CD4-positive, alpha-beta memory T cell (primary cell): ENCODE results near the gene TMEM41A. TPM values are rescaled to one million over a fixed set of nuclear protein-coding genes. Genes with fewer than 3 reads are reported as not detected.

Experiments used
- CTCF ChIA-PET: fragments of 350-600 bp; sonication (Branson Sonifier 250); formaldehyde crosslinking; loops from one replicate; lab custom pipeline; 2021; ENCODE audit warnings: inconsistent platforms; ENCODE audit not compliant: partially characterized antibody; lab: Charles Lee
- POLR2A ChIA-PET: fragments of 350-600 bp; sonication (Branson Sonifier 250); formaldehyde crosslinking; loops from one replicate; lab custom pipeline; 2021; ENCODE audit not compliant: partially characterized antibody; lab: Charles Lee
- DNase-seq, 5 donors: peaks; one replicate each; pipeline versions ENCODE4 v3.0.0 to v3.0.0-alpha.2; 2020 to 2022; ENCODE audit warnings: mixed read lengths in 1 of 5
- H3K27ac ChIP-seq: one replicate; pipeline ENCODE4 v1.7.0; 2013; ENCODE audit warnings: low read depth, low read length
- H3K27me3 ChIP-seq: 2 replicates; pipeline ENCODE4 v1.7.0; 2013; ENCODE audit warnings: mild to moderate bottlenecking, low read length, moderate library complexity; ENCODE audit not compliant: insufficient read depth
- H3K36me3 ChIP-seq: 2 replicates; pipeline ENCODE4 v1.7.0; 2013; ENCODE audit warnings: mild to moderate bottlenecking, low read length, moderate library complexity; ENCODE audit not compliant: insufficient read depth
- H3K4me1 ChIP-seq: 2 replicates; pipeline ENCODE4 v1.7.0; 2013; ENCODE audit warnings: mild to moderate bottlenecking, low read length, moderate library complexity; ENCODE audit not compliant: insufficient read depth
- H3K4me3 ChIP-seq, 2 donors: one replicate each; pipeline ENCODE4 v1.7.0; 2013; ENCODE audit warnings: low read length in 2 of 2, mild to moderate bottlenecking in 1 of 2
- H3K9me3 ChIP-seq, 2 donors: one replicate each; pipeline ENCODE4 v1.7.0; 2013; ENCODE audit warnings: low read length in 2 of 2, control low read depth in 1 of 2; ENCODE audit not compliant: control insufficient read depth in 1 of 2
- H3K27ac Mint-ChIP-seq, 7 donors: one replicate each; pipeline ENCODE4 v1.8.0; 2020 to 2021; ENCODE audit warnings: mixed read lengths in 7 of 7, mild to moderate bottlenecking in 6 of 7, inconsistent platforms in 3 of 7, moderate library complexity in 3 of 7
- H3K27me3 Mint-ChIP-seq, 2 donors: one replicate each; pipeline ENCODE4 v1.8.0; 2020 to 2021; ENCODE audit warnings: mixed read lengths in 2 of 2
- H3K36me3 Mint-ChIP-seq, 2 donors: one replicate each; pipeline ENCODE4 v1.8.0; 2020 to 2021; ENCODE audit warnings: mixed read lengths in 2 of 2, inconsistent platforms in 1 of 2, mild to moderate bottlenecking in 1 of 2
- H3K4me1 Mint-ChIP-seq, 4 donors: one replicate each; pipeline ENCODE4 v1.8.0; 2020 to 2021; ENCODE audit warnings: mixed read lengths in 4 of 4, mild to moderate bottlenecking in 1 of 4
- H3K4me3 Mint-ChIP-seq, 8 donors: one replicate each; pipeline ENCODE4 v1.8.0; 2020 to 2021; ENCODE audit warnings: mixed read lengths in 8 of 8, mild to moderate bottlenecking in 7 of 8, moderate library complexity in 6 of 8, inconsistent platforms in 3 of 8
- H3K9me3 Mint-ChIP-seq, 8 donors: one replicate each; pipeline ENCODE4 v1.8.0; 2020 to 2021; ENCODE audit warnings: mixed read lengths in 8 of 8, mild to moderate bottlenecking in 5 of 8, inconsistent platforms in 3 of 8, moderate library complexity in 1 of 8
- intact Hi-C: fragments of 100-400 bp; cut with micrococcal nuclease; formaldehyde crosslinking; loops from one replicate; pipeline ENCODE4 v1.15.1; 2023
- polyA plus RNA-seq, 2 donors: library from polyadenylated mRNA; unstranded; fragments of 300-500 nt; fragmentation: Illumina TruSeq; gene quantifications; one replicate each; pipeline ENCODE4 v1.2.3, GENCODE V29; 2021
- total RNA-seq, 2 experiments: library from RNA; stranded (reverse); gene quantifications; one replicate each; pipeline ENCODE4 v1.2.3, GENCODE V29; 2021

The TMEM41A gene
- total and polyA plus RNA-seq, 4 experiments from 2014 or later = 22.2 to 28.0 (median 25.0) TPM

- no peak for DNase-seq
- ChIA-PET POLR2A (no interaction called here), CTCF (no interaction called here)
- H3K36me3 ChIP-seq = no peaks in the 10 kb centered on the region
- H3K4me1 ChIP-seq = no peaks in the 10 kb centered on the region
- intact Hi-C loops = no loop called here
- H3K4me3 ChIP-seq = no peak overlapping the region
- no peaks in the 10 kb centered on the region for H3K27me3 ChIP-seq
- H3K27ac Mint-ChIP-seq = no peak overlapping the region
- no peaks in the 10 kb centered on the region for H3K9me3 Mint-ChIP-seq
- no peak overlapping the region for H3K4me3 Mint-ChIP-seq
- H3K36me3 Mint-ChIP-seq = no peaks in the 10 kb centered on the region
- no peaks in the 10 kb centered on the region for H3K9me3 ChIP-seq
- H3K4me1 Mint-ChIP-seq = no peaks in the 10 kb centered on the region
- peaks cover 5 to 9% of the 10 kb centered on the region in 2 donors for H3K27me3 Mint-ChIP-seq
- no peak overlapping the region for H3K27ac ChIP-seq
Observed at GRCh38 chr3:185528532-185528931, 29.7 kb upstream of the TMEM41A start.

- Mint-ChIP-seq H3K27me3 (peaks cover 5 to 10% of the 10 kb centered on the region in 2 donors), H3K9me3 (no peaks in the 10 kb centered on the region), H3K4me1 (no peaks in the 10 kb centered on the region), H3K27ac (no peak overlapping the region), H3K36me3 (no peaks in the 10 kb centered on the region), H3K4me3 (no peak overlapping the region)
- POLR2A ChIA-PET = no interaction called here
- CTCF ChIA-PET = no interaction called here
- Histone ChIP-seq H3K4me1 (no peaks in the 10 kb centered on the region), H3K4me3 (no peak overlapping the region), H3K27me3 (no peaks in the 10 kb centered on the region), H3K27ac (no peak overlapping the region), H3K36me3 (no peaks in the 10 kb centered on the region), H3K9me3 (no peaks in the 10 kb centered on the region)
- intact Hi-C loops = no loop called here
- DNase-seq = no peak
Observed at GRCh38 chr3:185527364-185527763, 28.5 kb upstream of the TMEM41A start.

GRCh38 chr3:185526349-185526951 lies 27.6 kb upstream of the TMEM41A start:
- Histone ChIP-seq H3K4me1 (no peaks in the 10 kb centered on the region), H3K27me3 (no peaks in the 10 kb centered on the region), H3K4me3 (no peak overlapping the region), H3K36me3 (no peaks in the 10 kb centered on the region), H3K27ac (no peak overlapping the region), H3K9me3 (no peaks in the 10 kb centered on the region)
- Mint-ChIP-seq H3K4me1 (no peaks in the 10 kb centered on the region), H3K36me3 (no peaks in the 10 kb centered on the region), H3K27ac (no peak overlapping the region), H3K27me3 (peaks cover 9 to 12% of the 10 kb centered on the region in 2 donors), H3K4me3 (no peak overlapping the region), H3K9me3 (no peaks in the 10 kb centered on the region)
- CTCF ChIA-PET = no interaction called here
- intact Hi-C loops = no loop called here
- DNase-seq = no peak
- POLR2A ChIA-PET = no interaction called here

- Mint-ChIP-seq H3K9me3 (no peaks in the 10 kb centered on the region), H3K4me1 (no peaks in the 10 kb centered on the region), H3K36me3 (no peaks in the 10 kb centered on the region), H3K27ac (no peak overlapping the region), H3K4me3 (no peak overlapping the region), H3K27me3 (peaks cover 12 to 15% of the 10 kb centered on the region in 2 donors)
- intact Hi-C loops = no loop called here
- Histone ChIP-seq H3K27me3 (no peaks in the 10 kb centered on the region), H3K4me1 (no peaks in the 10 kb centered on the region), H3K36me3 (no peaks in the 10 kb centered on the region), H3K27ac (no peak overlapping the region), H3K9me3 (no peaks in the 10 kb centered on the region), H3K4me3 (no peak overlapping the region)
- POLR2A ChIA-PET = no interaction called here
- no peak for DNase-seq
- CTCF ChIA-PET = no interaction called here
Observed at GRCh38 chr3:185521349-185522138, 22.7 kb upstream of the TMEM41A start.

- no peak for DNase-seq
- Mint-ChIP-seq H3K36me3 (no peaks in the 10 kb centered on the region), H3K4me3 (no peak overlapping the region), H3K27me3 (peaks cover 3 to 12% of the 10 kb centered on the region in 2 donors), H3K27ac (no peak overlapping the region), H3K9me3 (no peaks in the 10 kb centered on the region), H3K4me1 (no peaks in the 10 kb centered on the region)
- H3K9me3 ChIP-seq = no peaks in the 10 kb centered on the region
- CTCF ChIA-PET = no interaction called here
- no peaks in the 10 kb centered on the region for H3K27me3 ChIP-seq
- no peak overlapping the region for H3K27ac ChIP-seq
- intact Hi-C loops = no loop called here
- H3K4me3 ChIP-seq = no peak overlapping the region
- no peaks in the 10 kb centered on the region for H3K36me3 ChIP-seq
- no peaks in the 10 kb centered on the region for H3K4me1 ChIP-seq
- POLR2A ChIA-PET = no interaction called here
Observed at GRCh38 chr3:185519021-185519420, 20.2 kb upstream of the TMEM41A start.

GRCh38 chr3:185517387-185518130 lies 18.7 kb upstream of the TMEM41A start:
- H3K4me1 ChIP-seq = no peaks in the 10 kb centered on the region
- intact Hi-C loops = no loop called here
- Mint-ChIP-seq H3K27ac (no peak overlapping the region), H3K27me3 (peaks cover 8 to 12% of the 10 kb centered on the region in 2 donors), H3K4me1 (no peaks in the 10 kb centered on the region), H3K4me3 (no peak overlapping the region), H3K36me3 (no peaks in the 10 kb centered on the region), H3K9me3 (no peaks in the 10 kb centered on the region)
- POLR2A ChIA-PET = no interaction called here
- H3K36me3 ChIP-seq = no peaks in the 10 kb centered on the region
- no peak for DNase-seq
- H3K27me3 ChIP-seq = no peaks in the 10 kb centered on the region
- CTCF ChIA-PET = no interaction called here
- H3K9me3 ChIP-seq = no peaks in the 10 kb centered on the region
- H3K27ac ChIP-seq = no peak overlapping the region
- H3K4me3 ChIP-seq = no peak overlapping the region

- Mint-ChIP-seq H3K4me3 (no peak overlapping the region), H3K4me1 (no peaks in the 10 kb centered on the region), H3K27ac (no peak overlapping the region), H3K9me3 (no peaks in the 10 kb centered on the region), H3K36me3 (no peaks in the 10 kb centered on the region), H3K27me3 (peaks cover 4 to 7% of the 10 kb centered on the region in 2 donors)
- Histone ChIP-seq H3K4me3 (no peak overlapping the region), H3K4me1 (no peaks in the 10 kb centered on the region), H3K27ac (no peak overlapping the region), H3K36me3 (no peaks in the 10 kb centered on the region), H3K27me3 (no peaks in the 10 kb centered on the region), H3K9me3 (no peaks in the 10 kb centered on the region)
- CTCF ChIA-PET = interaction anchor here (0.7 kb wide), 1 partner anchor 47 kb away, joined by 3 read pairs; no protein-coding TSS in a partner anchor
- POLR2A ChIA-PET = no interaction called here
- DNase-seq = no peak
- intact Hi-C loops = no loop called here
Observed at GRCh38 chr3:185511711-185512110, 12.9 kb upstream of the TMEM41A start.
